KMS-11 (cell line): ENCODE data around the gene SGSH.

Source experiments
- H2AFZ ChIP-seq: fragments of 200-600 bp; sonication (generic); 2 replicates; pipeline ENCODE4 v1.6.1; 2016; ENCODE audit warnings: antibody characterized with exemption, mixed run types, low read depth
- H3K27ac ChIP-seq: fragments of 200-600 bp; sonication (generic); 2 replicates; pipeline ENCODE4 v1.6.1; 2016; ENCODE audit warnings: mild to moderate bottlenecking, mixed run types
- H3K27me3 ChIP-seq: fragments of 200-600 bp; sonication (generic); 2 replicates; pipeline ENCODE4 v1.6.1; 2017; ENCODE audit warnings: mild to moderate bottlenecking, low read depth, mixed run types, moderate library complexity; ENCODE audit not compliant: insufficient read depth
- H3K36me3 ChIP-seq: fragments of 200-600 bp; sonication (generic); 2 replicates; pipeline ENCODE4 v1.6.1; 2017; ENCODE audit warnings: mild to moderate bottlenecking, mixed run types; ENCODE audit not compliant: insufficient read depth
- H3K4me1 ChIP-seq: fragments of 200-600 bp; sonication (generic); 2 replicates; pipeline ENCODE4 v1.6.1; 2016; ENCODE audit warnings: mild to moderate bottlenecking, low read depth, mixed run types; ENCODE audit not compliant: poor library complexity, severe bottlenecking
- H3K4me2 ChIP-seq: fragments of 200-600 bp; sonication (generic); 2 replicates; pipeline ENCODE4 v1.7.0; 2016; ENCODE audit warnings: mild to moderate bottlenecking, mixed run types
- H3K4me3 ChIP-seq: fragments of 200-600 bp; sonication (generic); IDR thresholded peaks from 2 replicates; pipeline ENCODE4 v1.6.1; 2017; ENCODE audit warnings: low read depth, low read length, mixed read lengths; ENCODE audit not compliant: insufficient read depth
- H3K79me2 ChIP-seq: fragments of 200-600 bp; sonication (generic); 2 replicates; pipeline ENCODE4 v1.6.1; 2016; ENCODE audit warnings: low read depth, mixed run types; ENCODE audit not compliant: insufficient read depth
- H3K9ac ChIP-seq: fragments of 200-600 bp; sonication (generic); 2 replicates; pipeline ENCODE4 v1.6.1; 2016; ENCODE audit warnings: mild to moderate bottlenecking, mixed run types
- H4K20me1 ChIP-seq: fragments of 200-600 bp; sonication (generic); 2 replicates; pipeline ENCODE4 v1.6.1; 2016; ENCODE audit warnings: mild to moderate bottlenecking, mixed run types; ENCODE audit not compliant: insufficient read depth
- TF ChIP-seq, protein P1 (sequence below): fragments of 200-600 bp; sonication (generic); conservative IDR thresholded peaks from 2 replicates; pipeline ENCODE4 v1.6.1; 2017; ENCODE audit warnings: low read depth, mild to moderate bottlenecking, antibody characterized with exemption, low read length, moderate library complexity, mixed read lengths

The SGSH gene

GRCh38 chr17:80243526-80244433 is 23.6 kb upstream of the SGSH start:
- no peak overlapping the region for H2AFZ ChIP-seq
- H4K20me1 ChIP-seq = no peaks in the 10 kb centered on the region
- no peak overlapping the region for H3K9ac ChIP-seq
- H3K4me1 ChIP-seq = no peaks in the 10 kb centered on the region
- H3K27ac ChIP-seq = no peak overlapping the region
- TF ChIP-seq, protein P1, sequence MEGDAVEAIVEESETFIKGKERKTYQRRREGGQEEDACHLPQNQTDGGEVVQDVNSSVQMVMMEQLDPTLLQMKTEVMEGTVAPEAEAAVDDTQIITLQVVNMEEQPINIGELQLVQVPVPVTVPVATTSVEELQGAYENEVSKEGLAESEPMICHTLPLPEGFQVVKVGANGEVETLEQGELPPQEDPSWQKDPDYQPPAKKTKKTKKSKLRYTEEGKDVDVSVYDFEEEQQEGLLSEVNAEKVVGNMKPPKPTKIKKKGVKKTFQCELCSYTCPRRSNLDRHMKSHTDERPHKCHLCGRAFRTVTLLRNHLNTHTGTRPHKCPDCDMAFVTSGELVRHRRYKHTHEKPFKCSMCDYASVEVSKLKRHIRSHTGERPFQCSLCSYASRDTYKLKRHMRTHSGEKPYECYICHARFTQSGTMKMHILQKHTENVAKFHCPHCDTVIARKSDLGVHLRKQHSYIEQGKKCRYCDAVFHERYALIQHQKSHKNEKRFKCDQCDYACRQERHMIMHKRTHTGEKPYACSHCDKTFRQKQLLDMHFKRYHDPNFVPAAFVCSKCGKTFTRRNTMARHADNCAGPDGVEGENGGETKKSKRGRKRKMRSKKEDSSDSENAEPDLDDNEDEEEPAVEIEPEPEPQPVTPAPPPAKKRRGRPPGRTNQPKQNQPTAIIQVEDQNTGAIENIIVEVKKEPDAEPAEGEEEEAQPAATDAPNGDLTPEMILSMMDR = no peak
- H3K36me3 ChIP-seq = no peaks in the 10 kb centered on the region
- no peak overlapping the region for H3K4me2 ChIP-seq
- no peaks in the 10 kb centered on the region for H3K79me2 ChIP-seq
- no peak overlapping the region for H3K4me3 ChIP-seq
- H3K27me3 ChIP-seq = no peaks in the 10 kb centered on the region

- no peaks in the 10 kb centered on the region for H3K4me1 ChIP-seq
- TF ChIP-seq, protein P1 = no peak
- no peak overlapping the region for H3K27ac ChIP-seq
- no peaks in the 10 kb centered on the region for H3K36me3 ChIP-seq
- no peaks in the 10 kb centered on the region for H3K79me2 ChIP-seq
- H4K20me1 ChIP-seq = no peaks in the 10 kb centered on the region
- H3K4me2 ChIP-seq = no peak overlapping the region
- no peak overlapping the region for H3K4me3 ChIP-seq
- no peak overlapping the region for H2AFZ ChIP-seq
- no peak overlapping the region for H3K9ac ChIP-seq
- no peaks in the 10 kb centered on the region for H3K27me3 ChIP-seq
Measured at GRCh38 chr17:80242505-80242904, 22.4 kb upstream of the SGSH start.

DNA sequence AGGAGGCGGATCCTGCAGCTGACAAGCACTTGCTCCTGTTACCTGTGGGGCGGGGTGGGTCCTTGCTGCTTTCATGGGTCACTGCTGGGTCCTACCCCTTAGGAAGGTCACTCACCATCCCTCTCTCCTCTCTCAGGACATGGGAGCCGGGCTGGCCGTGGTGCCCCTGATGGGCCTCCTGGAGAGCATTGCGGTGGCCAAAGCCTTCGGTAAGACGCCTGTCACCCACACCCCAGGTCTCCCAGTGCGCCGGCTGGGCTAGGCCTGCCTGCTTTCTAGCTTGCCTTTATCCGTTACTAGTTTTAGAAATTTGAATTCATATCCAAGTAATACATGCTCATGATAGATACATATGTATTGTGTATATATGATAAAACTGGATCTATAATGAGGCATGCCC is 17.3 kb upstream of the SGSH start:
- H3K79me2 ChIP-seq = no peaks in the 10 kb centered on the region
- H3K4me3 ChIP-seq = no peak overlapping the region
- TF ChIP-seq, protein P1 = no peak
- H2AFZ ChIP-seq = no peak overlapping the region
- no peaks in the 10 kb centered on the region for H4K20me1 ChIP-seq
- H3K9ac ChIP-seq = no peak overlapping the region
- no peaks in the 10 kb centered on the region for H3K27me3 ChIP-seq
- H3K4me2 ChIP-seq = no peak overlapping the region
- H3K36me3 ChIP-seq = no peaks in the 10 kb centered on the region
- no peak overlapping the region for H3K27ac ChIP-seq
- H3K4me1 ChIP-seq = no peaks in the 10 kb centered on the region

- Histone ChIP-seq H3K27me3 (no peaks in the 10 kb centered on the region), H3K36me3 (no peaks in the 10 kb centered on the region)
- TF ChIP-seq, protein P1 = no peak
Measured at GRCh38 chr17:80236911-80237310, 16.8 kb upstream of the SGSH start.

More at GRCh38 chr17:80236911-80237310, 16.8 kb upstream of the SGSH start:
- H3K4me3 ChIP-seq = no peak overlapping the region
- H3K9ac ChIP-seq = no peak overlapping the region
- no peak overlapping the region for H2AFZ ChIP-seq
- no peak overlapping the region for H3K27ac ChIP-seq
- H4K20me1 ChIP-seq = no peaks in the 10 kb centered on the region
- H3K4me2 ChIP-seq = no peak overlapping the region
- H3K4me1 ChIP-seq = no peaks in the 10 kb centered on the region
- H3K79me2 ChIP-seq = no peaks in the 10 kb centered on the region
